Spleen (tissue), 11 donors: ENCODE measurements around the gene CYP39A1. TPM values are rescaled to one million over a fixed set of nuclear protein-coding genes. Genes with fewer than 3 reads are reported as not detected.

Experiments
- DNase-seq: peaks from one replicate; pipeline ENCODE4 v3.0.0-alpha.2; 2020
- H3K27ac ChIP-seq, 8 donors: fragments of 200-600 bp; sonication (generic) in 7 of 8; 1 replicate in 4 of 8; 2 replicates in 4 of 8; pipeline versions ENCODE4 v1.5.0 to v1.8.0; 2016 to 2021; ENCODE audit warnings: inconsistent platforms in 4 of 8, mild to moderate bottlenecking in 4 of 8, moderate library complexity in 1 of 8
- H3K27me3 ChIP-seq, 7 donors: fragments of 200-600 bp; sonication (generic) in 6 of 7; replicated peaks in 1 of 7; 1 replicate in 4 of 7; 2 replicates in 3 of 7; pipeline versions ENCODE4 v1.5.0 to v1.8.0; 2016 to 2021; ENCODE audit warnings: inconsistent platforms in 3 of 7, mild to moderate bottlenecking in 1 of 7
- H3K36me3 ChIP-seq, 6 donors: fragments of 200-600 bp; sonication (generic) in 5 of 6; 1 replicate in 4 of 6; 2 replicates in 2 of 6; pipeline versions ENCODE4 v1.5.0 to v1.8.0; 2016 to 2021; ENCODE audit warnings: inconsistent platforms in 2 of 6
- H3K4me1 ChIP-seq, 6 donors: fragments of 200-600 bp; sonication (generic) in 5 of 6; 1 replicate in 3 of 6; 2 replicates in 3 of 6; pipeline versions ENCODE4 v1.5.0 to v1.8.0; 2016 to 2021; ENCODE audit warnings: inconsistent platforms in 3 of 6
- H3K4me3 ChIP-seq, 8 donors: fragments of 200-600 bp; sonication (generic) in 7 of 8; 1 replicate in 4 of 8; 2 replicates in 4 of 8; pipeline versions ENCODE4 v1.5.0 to v1.8.0; 2016 to 2021; ENCODE audit warnings: inconsistent platforms in 4 of 8, mild to moderate bottlenecking in 4 of 8, moderate library complexity in 2 of 8
- H3K9me3 ChIP-seq, 8 donors: fragments of 200-600 bp; sonication (generic) in 7 of 8; 1 replicate in 4 of 8; 2 replicates in 4 of 8; pipeline versions ENCODE4 v1.5.0 to v1.8.0; 2016 to 2021; ENCODE audit warnings: inconsistent platforms in 4 of 8
- CTCF ChIP-seq, 11 experiments: fragments of 200-600 bp in 7 of 11; fragments of 450-650 bp in 4 of 11; sonication (generic) in 4 of 11; IDR thresholded peaks in 8 of 11; conservative IDR thresholded peaks in 3 of 11; 1 replicate in 7 of 11; 2 replicates in 4 of 11; pipeline versions ENCODE4 v1.4.0 to v1.8.0; 2016 to 2021; ENCODE audit warnings: antibody characterized with exemption in 11 of 11, inconsistent platforms in 4 of 11, mild to moderate bottlenecking in 1 of 11
- POLR2A ChIP-seq, 3 donors: fragments of 450-650 bp; IDR thresholded peaks; one replicate each; pipeline ENCODE4 v1.5.1; 2017; ENCODE audit warnings: antibody characterized with exemption in 3 of 3, mild to moderate bottlenecking in 1 of 3
- POLR2AphosphoS5 ChIP-seq, 3 donors: sonication (generic); formaldehyde crosslinking; IDR thresholded peaks; one replicate each; pipeline ENCODE4 v1.5.1; 2017; ENCODE audit warnings: antibody characterized with exemption in 3 of 3
- WGBS, 5 donors: extraction: QIAGEN DNeasy Blood & Tissue Kit in 3 of 5; methylation state at CpG; one replicate each; pipeline versions ENCODE4 v1.1.5 to v1.1.7; 2013 to 2018; 5-methylcytosine and 5-hydroxymethylcytosine counted together
- intact Hi-C: fragments of 100-400 bp; cut with DNase I; formaldehyde crosslinking; loops from one replicate; pipeline ENCODE4 v1.15.0; 2023; ENCODE audit warnings: low total_unique reads
- polyA plus RNA-seq, 3 donors: library from polyadenylated mRNA; stranded (reverse); fragments of 200-250 nt; gene quantifications; one replicate each; pipeline ENCODE4 v1.2.1, GENCODE V29; 2013
- total RNA-seq, 7 donors: library from RNA; depleted of rRNA in 3 of 7; stranded (reverse); fragments of >200 nt in 3 of 7; fragmentation: NEBNext Ultra II Directional in 4 of 7; extraction: Animal tissue kit (Norgen Biotek cat#: 25700) in 4 of 7; gene quantifications; one replicate each; pipeline versions ENCODE4 v1.1.0 to v1.2.1, GENCODE V29; 2016 to 2021
- donor health status: healthy with polysubstance abuse.
- donor health status: DM: no; HTN: no; CAD: no; lungs with moderate emphysema.
- donor health status: DM: no; HTN: no; CAD: no.
- donor health status: Bipolar disorder and iron deficiency.
- donor health status: healthy.
- donor health status: DM: no; HTN: no; CAD: no.
- donor health status: DM: yes; HTN: yes; CAD: no.

Gene CYP39A1
- total and polyA plus RNA-seq, 10 donors = 0.39 to 2.8 (median 0.91) TPM

GRCh38 chr6:46549155-46549554 lies 103.5 kb downstream of the CYP39A1 start:
- H3K4me3 ChIP-seq = no peak overlapping the region
- peaks cover 0 to 18% (median 9%) of the 10 kb centered on the region in 8 donors for H3K9me3 ChIP-seq
- no peak for DNase-seq
- no peaks in the 10 kb centered on the region for H3K4me1 ChIP-seq
- no peak for TF ChIP-seq CTCF (IDR thresholded peaks at IDR 0.05 in 8 of 11, conservative IDR thresholded peaks at IDR 0.05 in 3 of 11)
- TF ChIP-seq POLR2AphosphoS5 (IDR thresholded peaks at IDR 0.05) = no peak
- TF ChIP-seq POLR2A (IDR thresholded peaks at IDR 0.05) = no peak
- H3K27me3 ChIP-seq = no peaks in the 10 kb centered on the region
- H3K27ac ChIP-seq = no peak overlapping the region
- H3K36me3 ChIP-seq = no peaks in the 10 kb centered on the region
- intact Hi-C loops = no loop called here

GRCh38 chr6:46541556-46541955 lies 111.1 kb downstream of the CYP39A1 start:
- DNase-seq = no peak
- Histone ChIP-seq H3K27me3 (peaks cover 0 to 6% (median 0%) of the 10 kb centered on the region in 7 donors), H3K4me1 (no peaks in the 10 kb centered on the region), H3K4me3 (no peak overlapping the region), H3K36me3 (no peaks in the 10 kb centered on the region), H3K27ac (no peak overlapping the region), H3K9me3 (peaks cover 0 to 37% (median 19%) of the 10 kb centered on the region in 8 donors)
- intact Hi-C loops = no loop called here
- TF ChIP-seq POLR2A (IDR thresholded peaks at IDR 0.05) (no peak), POLR2AphosphoS5 (IDR thresholded peaks at IDR 0.05) (no peak), CTCF (IDR thresholded peaks at IDR 0.05 in 8 of 11, conservative IDR thresholded peaks at IDR 0.05 in 3 of 11) (no peak)
- WGBS, 5 donors = 83 to 97% (median 94%) methylated on average over 3 of the region's 3 CpGs

- intact Hi-C loops = no loop called here
Observed at GRCh38 chr6:46539866-46540265, 112.8 kb downstream of the CYP39A1 start.

GRCh38 chr6:46538800-46539480 lies 113.7 kb downstream of the CYP39A1 start:
- no peak overlapping the region for H3K4me3 ChIP-seq
- no peak for DNase-seq
- H3K4me1 ChIP-seq = no peaks in the 10 kb centered on the region
- no peaks in the 10 kb centered on the region for H3K36me3 ChIP-seq
- 65 to 72% (median 65%) methylated on average over 6 of the region's 6 CpGs for WGBS, 5 donors
- intact Hi-C loops = no loop called here
- H3K27ac ChIP-seq = no peak overlapping the region
- H3K9me3 ChIP-seq = peaks cover 0 to 25% (median 11%) of the 10 kb centered on the region in 8 donors
- H3K27me3 ChIP-seq = peaks cover 0 to 6% (median 0%) of the 10 kb centered on the region in 7 donors
- no peak for TF ChIP-seq POLR2AphosphoS5 (IDR thresholded peaks at IDR 0.05)
- TF ChIP-seq CTCF (IDR thresholded peaks at IDR 0.05 in 8 of 11, conservative IDR thresholded peaks at IDR 0.05 in 3 of 11) = no peak
- no peak for TF ChIP-seq POLR2A (IDR thresholded peaks at IDR 0.05)

More at GRCh38 chr6:46539866-46540265, 112.8 kb downstream of the CYP39A1 start:
- TF ChIP-seq POLR2A (IDR thresholded peaks at IDR 0.05) = no peak
- Histone ChIP-seq H3K36me3 (no peaks in the 10 kb centered on the region), H3K27me3 (peaks cover 0 to 6% (median 0%) of the 10 kb centered on the region in 7 donors), H3K9me3 (peaks cover 0 to 31% (median 18%) of the 10 kb centered on the region in 8 donors), H3K4me3 (no peak overlapping the region), H3K4me1 (no peaks in the 10 kb centered on the region), H3K27ac (no peak overlapping the region)
- DNase-seq = no peak
- 75 to 87% (median 78%) methylated on average over 2 of the region's 2 CpGs for WGBS, 5 donors
